GM21737 (cell line): ENCODE data around the gene TADA2A.
"Not testable (repeated sequence)": the region's sequence is repeated elsewhere in the genome, so short reads cannot be mapped to it uniquely, and the experiment has no call there.

Experiments
- ATAC-seq: cut with Tn5 transposase; IDR thresholded peaks from one replicate; pipeline ENCODE4 v1.9.1; 2021; ENCODE audit warnings: mild to moderate bottlenecking, moderate library complexity; ENCODE audit not compliant: unreplicated experiment

The TADA2A gene

DNA sequence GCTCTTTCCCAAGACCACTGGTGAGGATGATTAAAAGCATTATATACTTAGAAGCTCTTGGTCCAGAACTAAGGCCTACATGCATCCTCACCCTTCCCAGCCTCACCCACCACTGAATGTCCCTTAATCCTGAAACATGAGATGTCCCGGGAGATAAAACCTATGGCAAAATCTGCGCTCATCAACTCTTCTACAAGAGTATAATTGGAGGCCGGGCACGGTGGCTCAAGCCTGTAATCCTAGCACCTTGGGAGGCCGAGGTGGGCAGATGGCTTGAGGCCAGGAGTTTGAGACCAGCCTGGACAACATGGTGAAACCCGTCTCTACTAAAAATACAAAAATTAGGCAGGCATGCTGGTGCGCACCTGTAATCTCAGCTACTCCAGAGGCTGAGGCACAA is 13.3 kb upstream of the TADA2A start:
- ATAC-seq = no peak

DNA sequence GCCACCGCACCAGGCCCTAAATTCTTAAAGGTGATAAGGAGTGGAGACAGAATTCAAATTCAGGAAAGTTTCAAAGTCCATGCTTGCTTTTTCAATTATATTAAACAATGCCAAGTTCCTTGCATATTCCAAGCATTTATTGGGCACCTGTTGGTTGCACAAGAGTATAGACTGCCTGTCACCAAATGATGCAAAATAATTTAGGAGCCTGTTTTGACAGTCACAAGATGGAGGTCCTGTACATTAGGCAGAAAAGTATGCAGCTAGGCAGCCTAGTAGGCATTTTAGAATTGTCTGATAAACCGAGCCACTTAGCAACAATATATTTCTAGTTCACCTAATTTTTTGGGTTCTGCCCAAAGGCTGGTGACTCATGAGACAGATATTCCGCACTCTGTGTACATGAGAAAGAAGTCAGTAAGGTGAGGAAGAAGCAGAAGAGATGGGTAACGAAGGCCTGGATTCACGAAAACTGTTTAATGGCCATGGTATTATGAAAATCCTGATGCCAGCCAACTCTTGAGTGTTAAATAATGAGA is 7.4 kb upstream of the TADA2A start:
- ATAC-seq = no peak

DNA sequence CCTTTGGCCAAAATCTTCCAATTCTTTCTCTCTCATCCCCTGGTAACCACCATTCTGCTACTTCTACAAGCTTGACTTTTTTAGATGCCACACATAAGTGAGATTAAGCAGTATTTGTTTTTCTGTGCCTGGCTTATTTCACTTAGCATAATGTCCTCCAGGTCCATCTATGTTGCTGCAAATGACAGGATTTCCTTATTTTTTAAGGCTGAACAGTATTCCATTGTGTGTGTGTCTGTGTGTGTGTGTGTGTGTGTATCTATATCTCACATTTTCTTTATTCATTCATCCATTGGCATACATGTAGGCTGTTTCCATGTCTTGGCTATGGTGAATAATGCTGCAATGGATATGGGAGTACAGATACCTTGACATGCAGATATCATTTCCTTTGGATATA is 6.2 kb upstream of the TADA2A start:
- no peak for ATAC-seq

DNA sequence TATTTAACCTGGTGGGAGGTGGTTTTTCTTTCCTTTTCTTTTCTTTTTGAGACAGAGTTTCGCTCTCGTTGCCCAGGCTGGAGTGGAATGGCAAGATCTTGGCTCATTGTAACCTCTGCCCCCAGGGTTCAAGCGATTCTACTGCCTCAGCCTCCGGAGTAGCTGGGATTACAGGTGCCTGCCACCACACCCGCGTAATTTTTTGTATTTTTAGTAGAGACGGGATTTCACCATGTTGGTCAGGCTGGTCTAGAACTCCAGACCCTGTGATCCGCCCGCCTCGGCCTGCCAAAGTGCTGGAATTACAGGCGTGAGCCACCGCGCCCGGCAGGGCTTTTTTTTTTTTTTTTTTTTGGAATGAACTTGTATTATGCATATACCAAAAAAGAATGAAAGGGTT is 1.2 kb upstream of the TADA2A start:
- ATAC-seq = not testable (repeated sequence)

DNA sequence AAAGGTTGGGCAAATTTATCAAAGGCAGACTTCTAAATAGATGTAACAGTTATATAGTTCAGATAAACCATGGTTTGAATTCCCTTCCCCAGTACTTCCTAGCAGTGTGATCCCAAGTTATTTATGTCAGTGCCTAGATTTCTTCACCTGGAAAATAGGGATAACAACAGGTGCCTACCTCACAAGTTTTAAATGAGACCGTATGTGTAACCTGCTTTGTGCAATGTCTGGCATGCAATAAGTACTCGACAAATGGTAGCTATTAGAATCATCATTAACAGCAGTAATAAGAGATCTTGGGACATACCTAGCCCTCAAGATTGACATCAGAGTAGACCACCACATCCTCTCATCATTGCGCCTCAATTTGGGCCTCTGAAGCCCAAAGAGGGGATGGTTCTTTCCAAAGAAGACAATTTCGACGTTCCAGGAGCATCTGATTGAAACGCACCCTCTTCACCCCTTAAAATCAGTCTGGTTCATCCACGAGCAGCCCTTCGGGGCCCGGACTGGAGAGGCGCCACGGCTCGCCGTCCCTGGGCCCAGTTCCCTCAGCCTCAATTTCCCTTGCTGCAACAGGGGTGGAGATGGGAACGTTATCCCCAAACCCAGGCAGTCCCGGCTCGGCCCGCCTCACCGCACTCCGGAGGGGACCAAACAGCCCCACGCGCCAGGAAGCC is 591 bp upstream of the TADA2A start:
- ATAC-seq = peak; percentile 37

DNA sequence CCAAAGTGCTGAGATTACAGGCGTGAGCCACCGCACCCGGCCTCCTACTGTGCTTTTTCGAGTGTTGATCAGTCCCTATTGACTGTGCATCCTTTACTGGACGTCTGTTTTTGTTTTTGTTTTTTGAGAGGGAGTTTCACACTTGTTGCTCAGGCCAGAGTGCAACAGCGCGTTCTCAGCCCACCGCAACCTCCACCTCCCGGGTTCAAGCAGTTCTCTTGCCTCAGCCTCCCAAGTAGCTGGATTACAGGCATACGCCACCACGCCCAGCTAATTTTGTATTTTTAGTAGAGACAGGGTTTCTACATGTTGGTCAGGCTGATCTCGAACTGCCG is 1.4 kb downstream of the TADA2A start:
- not testable (repeated sequence) for ATAC-seq

DNA sequence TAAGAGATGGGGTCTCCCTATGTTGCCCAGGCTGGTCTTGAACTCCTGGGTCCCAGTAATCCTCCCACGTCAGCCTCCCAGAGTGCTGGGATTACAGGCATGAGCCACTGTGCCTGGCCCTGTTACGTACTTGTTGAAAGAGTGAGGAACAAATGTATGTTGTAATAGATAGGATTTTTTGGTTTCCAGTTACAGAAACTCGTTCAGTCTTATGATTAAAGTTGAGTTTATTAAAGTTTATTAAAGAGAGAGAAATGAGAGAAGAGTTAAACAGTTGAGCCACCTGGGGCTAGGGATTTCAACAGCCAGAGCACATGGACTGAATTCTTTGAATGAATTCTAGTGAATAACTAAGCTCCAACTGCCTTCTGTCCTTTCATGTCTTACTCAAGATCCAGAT is 3.7 kb downstream of the TADA2A start:
- no peak for ATAC-seq

DNA sequence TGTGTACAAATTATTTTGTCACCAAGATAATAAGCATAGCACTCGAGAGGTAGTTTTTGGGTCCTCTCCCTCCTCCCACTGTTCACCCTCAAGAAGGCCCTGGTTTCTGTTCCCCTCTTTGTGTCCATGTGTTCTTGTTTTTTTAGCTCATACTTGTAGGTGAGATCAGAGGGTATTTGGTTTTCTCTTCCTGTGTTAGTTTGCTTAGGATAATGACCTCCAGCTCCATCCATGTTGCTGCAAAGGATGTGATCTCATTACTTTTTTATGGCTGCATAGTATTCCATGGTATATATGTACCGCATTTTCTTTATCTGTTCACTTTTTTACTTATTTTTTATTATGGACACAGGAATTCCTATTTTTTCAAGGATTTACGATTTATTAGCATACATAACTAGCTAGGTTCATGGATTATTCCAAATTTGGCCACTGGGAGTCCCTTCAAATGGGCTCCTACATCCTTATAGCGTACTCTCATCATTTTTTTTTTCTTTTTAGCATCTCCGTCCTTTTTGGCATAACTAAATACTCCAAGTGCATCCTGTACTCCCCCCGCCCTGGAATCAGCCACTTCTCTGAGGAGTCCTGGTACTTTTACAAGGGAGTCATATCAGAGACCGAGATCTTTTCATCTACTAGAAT is 7.3 kb downstream of the TADA2A start:
- ATAC-seq = no peak

DNA sequence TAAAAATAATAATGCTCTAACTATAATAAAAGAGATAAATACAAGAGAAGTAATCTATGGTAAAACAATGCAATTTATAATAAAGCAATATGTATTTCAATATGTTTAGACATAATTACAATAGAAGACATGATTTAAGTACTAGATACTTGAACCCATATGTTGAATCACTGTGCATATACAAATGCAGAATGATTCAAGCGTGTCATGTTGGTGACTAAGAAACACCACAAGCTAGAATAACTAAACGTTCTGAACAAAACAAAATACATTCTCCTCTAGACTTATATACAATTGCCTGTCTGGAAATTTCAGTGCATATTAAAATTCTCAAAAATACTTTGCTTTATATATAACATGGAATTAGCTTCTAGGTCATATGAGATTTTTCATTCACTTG is 11.2 kb downstream of the TADA2A start:
- no peak for ATAC-seq

DNA sequence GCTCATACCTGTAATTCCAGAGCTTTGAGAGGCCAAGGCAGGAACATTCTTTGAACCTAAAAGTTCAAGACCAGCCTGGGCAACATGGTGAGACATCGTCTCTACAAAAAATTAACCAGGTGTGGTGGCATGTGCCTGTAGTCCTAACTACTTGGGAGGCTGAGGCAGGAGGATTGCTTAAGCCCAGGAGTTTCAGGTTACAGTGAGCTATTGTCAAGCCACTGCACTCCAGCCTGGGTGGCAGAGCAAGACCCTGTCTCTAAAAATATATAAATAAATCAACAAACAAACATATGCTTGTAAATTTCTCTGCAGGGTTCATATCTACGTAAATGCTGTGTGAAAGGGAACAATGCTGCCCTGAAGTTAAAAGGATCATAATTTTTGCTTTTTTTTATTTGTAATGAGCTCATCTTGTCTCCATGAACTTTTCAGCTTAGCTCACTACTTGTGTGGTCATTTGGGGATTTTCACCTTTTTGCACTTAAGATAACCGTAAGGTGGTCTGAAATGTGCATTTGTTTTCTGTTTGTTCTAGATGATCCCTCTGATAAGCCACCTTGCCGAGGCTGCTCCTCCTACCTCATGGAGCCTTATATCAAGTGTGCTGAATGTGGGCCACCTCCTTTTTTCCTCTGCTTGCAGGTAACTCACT is 16.4 kb downstream of the TADA2A start:
- ATAC-seq = no peak

DNA sequence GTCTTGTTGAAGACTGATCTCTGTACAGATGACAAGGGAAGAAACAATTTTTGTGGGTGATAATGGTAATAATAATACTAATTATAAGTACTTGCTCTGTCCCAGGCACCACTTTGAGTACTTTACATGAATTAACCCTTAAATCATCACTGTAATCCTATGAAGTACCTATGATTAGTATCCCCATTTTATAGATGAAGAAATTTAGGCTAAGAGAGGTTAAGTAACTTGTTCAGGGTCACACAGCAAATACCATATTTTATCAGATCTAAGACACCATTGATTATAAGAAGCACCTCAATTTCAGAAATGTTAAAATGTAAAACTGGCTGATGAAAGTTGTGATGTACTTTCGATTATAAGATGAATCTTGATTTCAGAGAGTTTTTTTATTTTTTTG is 18.6 kb downstream of the TADA2A start:
- no peak for ATAC-seq

DNA sequence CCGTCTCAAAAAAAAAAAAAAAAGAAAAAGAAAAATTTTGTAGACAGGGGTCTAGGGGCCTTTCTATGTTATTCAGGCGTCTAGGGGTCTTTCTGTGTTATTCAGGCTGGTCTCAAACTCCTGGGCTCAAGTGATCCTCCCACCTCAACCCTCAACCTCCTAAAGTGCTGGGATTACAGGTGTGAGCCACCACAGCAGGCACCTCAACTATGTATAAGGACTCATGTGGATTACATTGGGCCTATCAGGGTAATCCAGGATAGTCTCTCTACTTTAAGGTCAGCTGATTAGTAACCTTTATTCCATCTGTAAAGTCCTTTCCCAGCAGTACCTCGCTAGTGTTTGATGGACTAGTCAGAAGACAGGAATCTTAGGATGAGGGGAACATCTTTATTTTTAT is 22.4 kb downstream of the TADA2A start:
- ATAC-seq = no peak

DNA sequence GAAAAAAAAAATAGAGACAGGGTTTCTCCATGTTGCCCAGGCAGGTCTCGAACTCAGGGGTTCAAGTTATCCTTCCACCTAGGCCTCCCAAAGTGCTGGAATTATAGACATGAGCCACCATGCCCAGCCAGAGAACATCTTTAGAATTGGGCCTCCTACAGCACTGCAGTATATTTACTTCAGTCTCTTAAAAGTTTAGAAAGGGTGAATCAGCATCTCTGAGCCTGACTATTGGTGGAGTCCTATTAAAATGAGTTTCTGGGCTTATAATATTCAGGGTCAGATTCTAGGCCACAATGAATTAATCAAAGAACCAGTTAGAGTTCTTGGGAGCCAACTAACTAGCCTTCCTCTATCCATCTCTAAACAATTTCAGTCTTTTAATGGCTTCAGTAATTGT is 22.8 kb downstream of the TADA2A start:
- no peak for ATAC-seq

DNA sequence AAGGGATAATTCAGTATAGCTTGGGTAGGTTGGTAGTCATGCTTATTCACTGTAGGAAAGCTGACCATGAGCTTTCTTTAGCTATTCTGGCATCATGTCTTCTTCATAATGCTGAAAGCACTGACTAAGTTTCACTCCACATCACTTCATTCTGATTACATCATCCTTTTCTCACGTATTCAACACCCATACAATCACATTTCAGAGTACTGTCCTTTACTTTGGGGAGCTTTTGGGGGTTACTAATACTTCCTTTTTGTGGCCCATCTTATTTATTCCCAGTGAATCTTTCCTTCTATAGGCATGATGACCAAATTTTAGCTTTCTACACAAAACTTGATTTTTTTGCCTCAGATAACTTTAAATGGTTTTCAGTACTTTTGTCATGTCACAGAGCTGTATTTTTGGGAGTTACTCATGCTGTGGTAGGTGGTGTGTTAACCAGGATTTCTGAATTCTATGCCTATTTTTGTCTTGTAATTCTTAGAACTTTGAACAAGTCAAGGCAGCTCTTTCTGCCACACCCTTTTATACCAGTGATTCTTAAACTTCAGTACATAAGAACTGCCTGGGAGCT is 23.5 kb downstream of the TADA2A start:
- no peak for ATAC-seq

DNA sequence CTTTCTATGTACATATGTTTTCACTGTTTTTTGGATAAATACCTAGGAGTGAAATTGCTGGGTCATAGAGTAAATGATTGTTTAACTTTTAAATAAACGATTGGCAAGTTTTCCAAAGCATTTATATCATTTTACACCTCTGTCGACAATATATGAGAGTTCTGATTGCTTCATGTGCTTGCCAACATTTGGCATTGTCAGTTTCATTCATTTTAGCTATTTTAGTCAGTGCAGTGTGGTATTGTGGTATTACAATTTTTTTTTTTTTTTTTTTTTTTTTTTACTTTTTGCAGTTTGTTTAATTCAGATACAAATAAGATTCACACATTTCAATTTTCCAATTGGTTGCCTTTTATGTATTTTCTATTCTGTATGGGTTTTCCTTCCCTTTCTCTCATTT is 26.0 kb downstream of the TADA2A start:
- no peak for ATAC-seq

DNA sequence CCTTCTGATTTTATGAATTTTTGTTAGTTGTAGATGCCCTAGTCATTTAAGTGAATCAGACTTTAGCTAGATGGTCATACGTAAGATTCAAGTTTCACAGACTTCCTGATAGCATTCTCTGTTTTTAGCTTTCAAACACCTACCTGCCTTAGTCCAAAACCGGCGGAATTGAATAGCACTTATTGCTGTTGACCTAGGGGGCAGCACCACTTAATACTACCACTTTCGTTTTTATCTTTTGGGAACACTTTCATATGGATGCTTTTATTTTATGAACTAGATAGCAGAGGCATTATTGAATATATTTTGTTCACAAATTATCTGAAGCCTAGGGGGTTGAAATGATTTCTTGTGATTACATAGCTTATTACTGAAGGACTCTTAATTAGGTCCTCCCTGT is 31.5 kb downstream of the TADA2A start:
- ATAC-seq = no peak

DNA sequence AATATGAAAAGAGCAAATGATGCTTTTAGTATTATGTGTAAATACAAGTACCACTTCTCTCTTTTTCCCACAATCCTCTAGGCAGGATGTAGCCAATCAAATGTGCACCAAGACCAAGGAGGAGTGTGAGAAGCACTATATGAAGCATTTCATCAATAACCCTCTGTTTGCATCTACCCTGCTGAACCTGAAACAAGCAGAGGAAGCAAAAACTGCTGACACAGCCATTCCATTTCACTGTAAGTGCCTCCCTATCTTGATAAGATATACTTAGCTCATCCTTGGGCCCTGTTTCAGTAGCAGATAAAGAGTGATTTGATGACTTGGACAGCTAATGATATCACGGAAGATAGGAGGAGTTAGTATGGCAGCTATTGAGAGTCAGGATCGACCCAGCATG is 33.7 kb downstream of the TADA2A start:
- no peak for ATAC-seq

DNA sequence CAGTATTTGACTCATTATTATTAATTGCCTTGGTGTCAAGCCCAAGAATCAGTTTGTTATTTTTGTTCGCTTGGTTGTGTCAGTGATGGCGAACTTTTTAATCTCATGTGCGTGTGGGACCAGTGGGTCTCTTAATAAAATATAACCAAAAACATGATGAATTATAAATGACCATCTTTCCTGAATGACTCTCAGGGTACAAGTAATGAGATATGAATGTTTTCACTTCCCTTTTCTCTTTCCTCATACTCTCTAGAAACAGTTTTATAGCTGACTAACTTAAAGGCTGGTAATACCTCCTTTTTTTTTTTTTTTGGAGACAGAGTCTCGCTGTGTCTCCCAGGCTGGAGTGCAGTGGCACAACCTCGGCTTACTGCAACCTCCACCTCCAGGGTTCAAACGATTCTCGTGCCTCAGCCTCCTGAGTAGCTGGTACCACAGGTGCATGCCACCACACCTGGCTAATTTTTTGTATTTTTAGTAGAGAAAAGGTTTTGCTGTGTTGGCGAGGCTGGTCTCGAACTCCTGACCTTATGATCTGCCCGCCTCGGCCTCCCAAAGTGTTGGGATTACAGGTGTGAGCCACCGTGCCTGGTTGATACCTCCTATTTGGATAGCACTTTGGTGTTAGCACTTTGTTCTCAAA is 34.8 kb downstream of the TADA2A start:
- ATAC-seq = not testable (repeated sequence)

DNA sequence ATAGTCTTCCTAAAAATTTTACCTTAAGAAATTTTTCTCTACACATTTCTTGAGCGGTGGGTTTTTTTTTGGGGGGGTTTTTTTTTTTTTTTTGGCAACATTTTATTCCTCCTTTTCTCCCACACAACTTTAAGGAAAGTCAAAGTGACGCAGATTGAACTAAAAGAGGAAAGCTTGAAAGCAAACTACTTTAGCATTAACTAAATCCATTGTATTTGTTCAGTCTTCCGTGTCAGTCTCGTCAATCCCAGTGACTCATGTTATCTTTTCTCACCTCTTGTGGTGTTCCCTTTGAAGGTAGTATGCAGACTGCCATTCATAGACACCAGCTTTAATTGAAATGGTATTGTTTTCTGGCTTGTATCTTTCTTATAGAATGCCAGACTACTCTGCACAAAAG is 39.3 kb downstream of the TADA2A start:
- no peak for ATAC-seq

DNA sequence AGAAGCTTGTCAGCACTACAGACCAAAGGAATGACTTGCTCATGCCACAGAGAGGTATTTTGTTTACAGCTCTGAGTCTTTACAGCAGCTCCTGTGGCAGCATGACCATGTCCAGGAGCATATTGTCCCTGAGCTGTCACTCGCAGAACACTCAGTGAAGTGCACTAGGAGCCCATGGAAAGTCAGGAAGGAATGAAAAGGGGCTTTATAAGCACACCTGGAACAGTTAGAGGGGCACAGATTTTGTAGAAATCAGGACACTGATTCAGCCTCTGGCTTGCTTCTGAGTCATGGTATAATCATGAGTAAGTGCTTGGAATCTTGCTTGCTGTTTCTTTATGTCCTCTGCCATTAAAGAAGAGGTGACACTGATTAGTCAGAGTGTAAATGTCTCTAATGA is 41.0 kb downstream of the TADA2A start:
- ATAC-seq = no peak

DNA sequence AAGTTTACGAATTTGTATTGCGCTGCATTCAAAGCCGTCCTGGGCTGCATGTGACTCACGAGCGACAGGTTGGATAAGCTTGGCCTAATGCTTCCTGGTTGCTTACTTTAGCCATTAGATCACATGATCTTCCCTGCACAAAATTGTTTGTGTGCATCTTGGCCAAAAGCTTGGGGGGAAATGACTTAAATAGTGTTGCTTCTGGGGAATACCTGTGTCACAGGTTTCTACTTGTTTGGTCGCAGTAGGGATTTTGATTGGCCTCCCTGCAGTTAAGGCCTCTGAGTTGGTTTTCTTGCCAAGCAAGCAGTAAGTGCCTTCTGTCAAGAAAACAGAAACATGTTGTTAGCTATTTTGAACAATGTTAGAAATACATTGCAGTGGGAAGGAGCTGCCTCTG is 43.4 kb downstream of the TADA2A start:
- no peak for ATAC-seq
